Breast epithelium (tissue), 4 donors: ENCODE data around the gene STARD3NL. TPM values are rescaled to one million over a fixed set of nuclear protein-coding genes. Genes with fewer than 3 reads are reported as not detected.

Experiments used
- DNase-seq, 2 donors: peaks; one replicate each; pipeline ENCODE4 v3.0.0-alpha.2; 2019; ENCODE audit warnings: low spot score in 2 of 2
- H3K27ac ChIP-seq, 2 donors: fragments of 200-600 bp; sonication (generic) in 1 of 2; one replicate each; pipeline ENCODE4 v1.5.1; 2016 to 2019; ENCODE audit warnings: mild to moderate bottlenecking in 1 of 2
- H3K27me3 ChIP-seq, 2 donors: fragments of 200-600 bp; sonication (generic) in 1 of 2; one replicate each; pipeline versions ENCODE4 v1.5.1 to v1.6.0; 2017 to 2019; ENCODE audit warnings: control low read depth in 1 of 2, mild to moderate bottlenecking in 1 of 2
- H3K36me3 ChIP-seq: fragments of 200-600 bp; one replicate; pipeline ENCODE4 v1.5.1; 2019
- H3K4me1 ChIP-seq, 2 donors: fragments of 200-600 bp; sonication (generic); one replicate each; pipeline ENCODE4 v1.5.1; 2016 to 2019; ENCODE audit warnings: control low read depth in 1 of 2
- H3K4me3 ChIP-seq, 3 donors: fragments of 200-600 bp; sonication (generic); 1 replicate in 2 of 3; 2 replicates in 1 of 3; pipeline ENCODE4 v1.5.1; 2016 to 2019; ENCODE audit warnings: mild to moderate bottlenecking in 3 of 3, moderate library complexity in 2 of 3
- H3K9me3 ChIP-seq, 2 donors: fragments of 200-600 bp; sonication (generic) in 1 of 2; one replicate each; pipeline ENCODE4 v1.5.1; 2016 to 2019; ENCODE audit warnings: control low read depth in 1 of 2
- POLR2A ChIP-seq: fragments of 450-650 bp; IDR thresholded peaks from one replicate; pipeline ENCODE4 v1.6.1; 2016; ENCODE audit warnings: antibody characterized with exemption, mild to moderate bottlenecking, moderate library complexity
- POLR2AphosphoS5 ChIP-seq, 3 donors: sonication (generic); formaldehyde crosslinking; IDR thresholded peaks; one replicate each; pipeline ENCODE4 v1.6.1; 2017; ENCODE audit warnings: antibody characterized with exemption in 3 of 3
- intact Hi-C: fragments of 100-400 bp; cut with DNase I; formaldehyde crosslinking; loops from one replicate; pipeline ENCODE4 v1.15.1; 2023; ENCODE audit warnings: low total_unique reads
- total RNA-seq, 3 donors: library from RNA; depleted of rRNA; stranded (reverse); fragments of >200 nt; gene quantifications; one replicate each; pipeline ENCODE4 v1.1.0, GENCODE V29; 2016
- TF ChIP-seq, protein P1 (sequence below), 3 donors: fragments of 450-650 bp; IDR thresholded peaks; one replicate each; pipeline ENCODE4 v1.5.1; 2016 to 2017; ENCODE audit warnings: antibody characterized with exemption in 3 of 3, mild to moderate bottlenecking in 3 of 3, moderate library complexity in 3 of 3

Gene STARD3NL
- total RNA-seq, 3 donors from 2014 or later, result 36.8 to 42.9 (median 42.6) TPM

- intact Hi-C loops, result no loop called here
- H3K4me3 ChIP-seq, result no peak within 1 kb of the TSS
- no peaks in the 10 kb centered on the region for H3K9me3 ChIP-seq
- H3K27me3 ChIP-seq, result no peaks in the 10 kb centered on the region
- no peak for DNase-seq
- H3K27ac ChIP-seq, result no peak within 1 kb of the TSS
- H3K36me3 ChIP-seq, result no peaks in the 10 kb centered on the region
- TF ChIP-seq POLR2A (no peak), POLR2AphosphoS5 (IDR thresholded peaks at IDR 0.05) (no peak)
- TF ChIP-seq, protein P1, sequence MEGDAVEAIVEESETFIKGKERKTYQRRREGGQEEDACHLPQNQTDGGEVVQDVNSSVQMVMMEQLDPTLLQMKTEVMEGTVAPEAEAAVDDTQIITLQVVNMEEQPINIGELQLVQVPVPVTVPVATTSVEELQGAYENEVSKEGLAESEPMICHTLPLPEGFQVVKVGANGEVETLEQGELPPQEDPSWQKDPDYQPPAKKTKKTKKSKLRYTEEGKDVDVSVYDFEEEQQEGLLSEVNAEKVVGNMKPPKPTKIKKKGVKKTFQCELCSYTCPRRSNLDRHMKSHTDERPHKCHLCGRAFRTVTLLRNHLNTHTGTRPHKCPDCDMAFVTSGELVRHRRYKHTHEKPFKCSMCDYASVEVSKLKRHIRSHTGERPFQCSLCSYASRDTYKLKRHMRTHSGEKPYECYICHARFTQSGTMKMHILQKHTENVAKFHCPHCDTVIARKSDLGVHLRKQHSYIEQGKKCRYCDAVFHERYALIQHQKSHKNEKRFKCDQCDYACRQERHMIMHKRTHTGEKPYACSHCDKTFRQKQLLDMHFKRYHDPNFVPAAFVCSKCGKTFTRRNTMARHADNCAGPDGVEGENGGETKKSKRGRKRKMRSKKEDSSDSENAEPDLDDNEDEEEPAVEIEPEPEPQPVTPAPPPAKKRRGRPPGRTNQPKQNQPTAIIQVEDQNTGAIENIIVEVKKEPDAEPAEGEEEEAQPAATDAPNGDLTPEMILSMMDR (IDR thresholded peaks at IDR 0.05), result no peak
- no peaks in the 10 kb centered on the region for H3K4me1 ChIP-seq
These were observed 95.4 kb downstream of the STARD3NL start, which contains the start of gene TARP for GRCh38 chr7:38273286-38273995. Gene TARP (minus strand): TSS chr7:38273636.

GRCh38 chr7:38274486-38274885 is 96.4 kb downstream of the STARD3NL start:
- H3K27me3 ChIP-seq, result no peaks in the 10 kb centered on the region
- intact Hi-C loops, result no loop called here

GRCh38 chr7:38274927-38275620 is 97.0 kb downstream of the STARD3NL start:
- H3K9me3 ChIP-seq, result no peaks in the 10 kb centered on the region
- no peak overlapping the region for H3K4me3 ChIP-seq
- no peaks in the 10 kb centered on the region for H3K36me3 ChIP-seq
- H3K27ac ChIP-seq, result no peak overlapping the region
- TF ChIP-seq POLR2AphosphoS5 (IDR thresholded peaks at IDR 0.05) (no peak), POLR2A (no peak)
- TF ChIP-seq, protein P1 (IDR thresholded peaks at IDR 0.05), result no peak
- intact Hi-C loops, result no loop called here
- no peak for DNase-seq
- H3K4me1 ChIP-seq, result no peaks in the 10 kb centered on the region
- no peaks in the 10 kb centered on the region for H3K27me3 ChIP-seq

More at GRCh38 chr7:38274486-38274885, 96.4 kb downstream of the STARD3NL start:
- Histone ChIP-seq H3K4me1 (no peaks in the 10 kb centered on the region), H3K36me3 (no peaks in the 10 kb centered on the region), H3K4me3 (no peak overlapping the region), H3K27ac (no peak overlapping the region), H3K9me3 (no peaks in the 10 kb centered on the region)
- TF ChIP-seq POLR2A (no peak), POLR2AphosphoS5 (IDR thresholded peaks at IDR 0.05) (no peak)
- TF ChIP-seq, protein P1 (IDR thresholded peaks at IDR 0.05), result no peak
- DNase-seq, result no peak

DNA sequence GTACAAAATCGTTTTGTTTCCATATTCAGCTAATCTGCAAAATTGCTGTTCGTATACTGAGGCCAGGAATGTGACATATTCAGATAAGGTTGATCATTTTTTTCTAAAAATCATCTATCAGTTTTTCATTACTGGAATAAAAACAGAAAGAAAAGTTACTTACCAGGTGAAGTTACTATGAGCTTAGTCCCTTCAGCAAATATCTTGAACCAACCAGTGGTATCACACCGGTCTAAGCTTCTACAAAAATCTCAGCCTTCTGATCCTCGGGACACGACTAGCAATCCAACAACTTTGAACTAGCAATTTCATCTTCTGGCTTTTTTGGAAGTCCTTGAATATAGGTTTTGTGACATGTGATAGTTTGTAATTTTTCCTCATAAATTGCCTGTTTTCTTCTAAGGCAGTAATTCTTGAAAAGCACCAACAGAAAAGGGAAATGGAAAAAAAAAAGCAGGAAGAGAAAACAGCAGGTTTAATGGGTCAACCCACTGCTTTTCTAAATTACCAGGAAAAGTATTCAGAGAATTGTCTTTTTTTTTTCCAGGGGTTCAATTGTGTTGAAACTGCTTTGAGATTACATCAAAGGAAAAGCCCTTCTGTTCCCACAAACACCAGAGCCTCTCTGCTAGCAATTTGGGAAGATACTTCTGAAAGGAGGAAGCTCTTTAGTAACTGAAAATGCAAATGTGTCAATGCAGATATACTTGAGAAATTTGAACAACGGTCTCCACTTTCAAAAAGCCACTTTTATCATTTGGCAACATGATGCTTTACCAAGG is 98.2 kb downstream of the STARD3NL start:
- no peak for DNase-seq
- Histone ChIP-seq H3K27me3 (no peaks in the 10 kb centered on the region), H3K36me3 (no peaks in the 10 kb centered on the region), H3K4me1 (no peaks in the 10 kb centered on the region), H3K4me3 (no peak overlapping the region), H3K9me3 (no peaks in the 10 kb centered on the region), H3K27ac (no peak overlapping the region)
- TF ChIP-seq, protein P1 (IDR thresholded peaks at IDR 0.05), result no peak
- TF ChIP-seq POLR2AphosphoS5 (IDR thresholded peaks at IDR 0.05) (no peak), POLR2A (no peak)
- intact Hi-C loops, result no loop called here
